NCI-H1105 (cell line): ENCODE measurements around the gene ARL14.

ENCODE experiments used
- DNase-seq: peaks from one replicate; lab custom pipeline; 2025; lab: John Stamatoyannopoulos, UW

ARL14 gene

GRCh38 chr3:160722331-160722730 is 45.4 kb downstream of the ARL14 start:
- no peak for DNase-seq

GRCh38 chr3:160725338-160725737 is 48.4 kb downstream of the ARL14 start:
- DNase-seq = no peak
